Ascending aorta (tissue), 2 donors: ENCODE results near the gene STK39. TPM values are rescaled to one million over a fixed set of nuclear protein-coding genes. Genes with fewer than 3 reads are reported as not detected.

Experiments used
- DNase-seq, 2 donors: peaks; one replicate each; pipeline ENCODE4 v3.0.0-alpha.2; 2019; ENCODE audit warnings: low spot score in 2 of 2
- H3K27ac ChIP-seq, 2 donors: fragments of 200-600 bp; sonication (generic); one replicate each; pipeline ENCODE4 v1.5.1; 2016 to 2017; ENCODE audit warnings: mild to moderate bottlenecking in 1 of 2
- H3K27me3 ChIP-seq: fragments of 200-600 bp; sonication (generic); one replicate; pipeline ENCODE4 v1.5.1; 2017
- H3K36me3 ChIP-seq, 2 donors: fragments of 200-600 bp; sonication (generic); one replicate each; pipeline ENCODE4 v1.5.1; 2016
- H3K4me1 ChIP-seq, 2 donors: fragments of 200-600 bp; sonication (generic); one replicate each; pipeline ENCODE4 v1.5.1; 2016 to 2017; ENCODE audit warnings: mild to moderate bottlenecking in 1 of 2
- H3K4me3 ChIP-seq, 2 donors: fragments of 200-600 bp; sonication (generic); one replicate each; pipeline ENCODE4 v1.5.1; 2016 to 2017; ENCODE audit warnings: mild to moderate bottlenecking in 1 of 2
- H3K9me3 ChIP-seq, 2 donors: fragments of 200-600 bp; sonication (generic); one replicate each; pipeline ENCODE4 v1.5.1; 2016
- CTCF ChIP-seq, 3 experiments: fragments of 200-600 bp in 2 of 3; fragments of 450-650 bp in 1 of 3; sonication (generic) in 2 of 3; IDR thresholded peaks; one replicate each; pipeline ENCODE4 v1.5.1; 2016 to 2019; ENCODE audit warnings: antibody characterized with exemption in 3 of 3, mild to moderate bottlenecking in 1 of 3, moderate library complexity in 1 of 3
- intact Hi-C: fragments of 100-400 bp; cut with DNase I; formaldehyde crosslinking; loops from one replicate; pipeline ENCODE4 v1.15.1; 2023
- total RNA-seq: library from RNA; depleted of rRNA; stranded (reverse); fragments of >200 nt; gene quantifications from one replicate; pipeline ENCODE4 v1.1.0, GENCODE V29; 2016

STK39 gene
- total RNA-seq, 1 donor from 2014 or later = 7.5 TPM

- no peaks in the 10 kb centered on the region for H3K36me3 ChIP-seq
- H3K4me3 ChIP-seq = no peak overlapping the region
- H3K9me3 ChIP-seq = no peaks in the 10 kb centered on the region
- no peak for TF ChIP-seq CTCF (IDR thresholded peaks at IDR 0.05)
- no peaks in the 10 kb centered on the region for H3K4me1 ChIP-seq
- H3K27ac ChIP-seq = no peak overlapping the region
- intact Hi-C loops = no loop called here
- H3K27me3 ChIP-seq = no peaks in the 10 kb centered on the region
- no peak for DNase-seq
Measured at GRCh38 chr2:167945660-167946368, 301.6 kb downstream of the STK39 start.

GRCh38 chr2:167944825-167945659 lies 302.4 kb downstream of the STK39 start:
- Histone ChIP-seq H3K27ac (no peak overlapping the region), H3K4me1 (no peaks in the 10 kb centered on the region), H3K36me3 (no peaks in the 10 kb centered on the region), H3K27me3 (no peaks in the 10 kb centered on the region), H3K9me3 (no peaks in the 10 kb centered on the region), H3K4me3 (no peak overlapping the region)
- no peak for TF ChIP-seq CTCF (IDR thresholded peaks at IDR 0.05)
- DNase-seq = no peak
- intact Hi-C loops = no loop called here

- intact Hi-C loops = no loop called here
- Histone ChIP-seq H3K27ac (no peak overlapping the region), H3K36me3 (no peaks in the 10 kb centered on the region), H3K4me1 (no peaks in the 10 kb centered on the region), H3K9me3 (no peaks in the 10 kb centered on the region), H3K27me3 (no peaks in the 10 kb centered on the region), H3K4me3 (no peak overlapping the region)
- TF ChIP-seq CTCF (IDR thresholded peaks at IDR 0.05) = no peak
- DNase-seq = no peak
Measured at GRCh38 chr2:167943897-167944296, 303.5 kb downstream of the STK39 start.

GRCh38 chr2:167943368-167943767 lies 304.0 kb downstream of the STK39 start:
- intact Hi-C loops = no loop called here
- no peaks in the 10 kb centered on the region for H3K36me3 ChIP-seq
- H3K9me3 ChIP-seq = no peaks in the 10 kb centered on the region
- H3K27me3 ChIP-seq = no peaks in the 10 kb centered on the region
- no peak for DNase-seq
- H3K4me1 ChIP-seq = no peaks in the 10 kb centered on the region
- TF ChIP-seq CTCF (IDR thresholded peaks at IDR 0.05) = no peak
- no peak overlapping the region for H3K27ac ChIP-seq
- no peak overlapping the region for H3K4me3 ChIP-seq

- no peaks in the 10 kb centered on the region for H3K9me3 ChIP-seq
- H3K4me1 ChIP-seq = no peaks in the 10 kb centered on the region
- no peak overlapping the region for H3K27ac ChIP-seq
- no peaks in the 10 kb centered on the region for H3K27me3 ChIP-seq
- no peak for DNase-seq
- H3K4me3 ChIP-seq = no peak overlapping the region
- TF ChIP-seq CTCF (IDR thresholded peaks at IDR 0.05) = no peak
- H3K36me3 ChIP-seq = no peaks in the 10 kb centered on the region
- intact Hi-C loops = no loop called here
Measured at GRCh38 chr2:167942366-167943081, 304.9 kb downstream of the STK39 start.
